GM06990 (cell line): ENCODE data around the gene HMGXB3.
"Not testable (repeated sequence)": the region's sequence is repeated elsewhere in the genome, so short reads cannot be mapped to it uniquely, and the experiment has no call there.

Experiments
- DNase-seq: peaks from one replicate; pipeline ENCODE4 v3.0.0-alpha.2; 2011; ENCODE audit not compliant: insufficient read length; ENCODE audit errors: extremely low read depth
- H3K27me3 ChIP-seq: replicated peaks from 2 replicates; pipeline ENCODE4 v1.6.0; 2011; ENCODE audit warnings: low read length; ENCODE audit not compliant: control insufficient read depth, insufficient read depth
- H3K36me3 ChIP-seq: 2 replicates; pipeline ENCODE4 v1.5.1; 2011; ENCODE audit warnings: low read length; ENCODE audit not compliant: control insufficient read depth, insufficient read depth
- H3K4me3 ChIP-seq: replicated peaks from 2 replicates; pipeline ENCODE4 v1.5.1; 2011; ENCODE audit warnings: low read depth, mild to moderate bottlenecking, control low read depth, low read length
- TF ChIP-seq, protein P1 (sequence below): IDR thresholded peaks from 2 replicates; pipeline ENCODE4 v1.5.1; 2011; ENCODE audit warnings: low read length, control low read depth, mild to moderate bottlenecking, inconsistent platforms; ENCODE audit not compliant: insufficient read depth, poor library complexity, severe bottlenecking

Gene HMGXB3

DNA sequence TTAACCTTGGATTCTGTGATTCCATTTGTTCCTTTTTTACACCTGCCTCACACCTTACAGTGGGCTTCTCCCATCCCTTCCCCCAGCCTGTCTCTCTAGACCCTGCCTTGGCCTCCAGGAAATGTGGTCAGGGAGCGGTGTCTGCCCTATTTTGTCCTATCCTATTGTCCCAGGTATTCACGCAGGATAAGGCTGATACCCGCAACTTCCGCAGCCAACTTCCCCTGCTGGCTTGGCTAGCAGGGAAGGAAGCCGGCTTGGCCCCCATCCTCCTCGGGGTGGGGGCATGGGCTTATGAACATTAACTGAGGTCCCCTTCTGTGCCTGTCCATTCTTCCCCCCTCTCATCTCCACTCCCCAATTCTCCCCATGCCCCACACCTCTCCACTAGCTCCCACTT, 82.3 kb downstream of the HMGXB3 start:
- DNase-seq, result no peak
- H3K4me3 ChIP-seq, result no peak overlapping the region
- H3K36me3 ChIP-seq, result no peaks in the 10 kb centered on the region
- no peaks in the 10 kb centered on the region for H3K27me3 ChIP-seq
- TF ChIP-seq, protein P1, sequence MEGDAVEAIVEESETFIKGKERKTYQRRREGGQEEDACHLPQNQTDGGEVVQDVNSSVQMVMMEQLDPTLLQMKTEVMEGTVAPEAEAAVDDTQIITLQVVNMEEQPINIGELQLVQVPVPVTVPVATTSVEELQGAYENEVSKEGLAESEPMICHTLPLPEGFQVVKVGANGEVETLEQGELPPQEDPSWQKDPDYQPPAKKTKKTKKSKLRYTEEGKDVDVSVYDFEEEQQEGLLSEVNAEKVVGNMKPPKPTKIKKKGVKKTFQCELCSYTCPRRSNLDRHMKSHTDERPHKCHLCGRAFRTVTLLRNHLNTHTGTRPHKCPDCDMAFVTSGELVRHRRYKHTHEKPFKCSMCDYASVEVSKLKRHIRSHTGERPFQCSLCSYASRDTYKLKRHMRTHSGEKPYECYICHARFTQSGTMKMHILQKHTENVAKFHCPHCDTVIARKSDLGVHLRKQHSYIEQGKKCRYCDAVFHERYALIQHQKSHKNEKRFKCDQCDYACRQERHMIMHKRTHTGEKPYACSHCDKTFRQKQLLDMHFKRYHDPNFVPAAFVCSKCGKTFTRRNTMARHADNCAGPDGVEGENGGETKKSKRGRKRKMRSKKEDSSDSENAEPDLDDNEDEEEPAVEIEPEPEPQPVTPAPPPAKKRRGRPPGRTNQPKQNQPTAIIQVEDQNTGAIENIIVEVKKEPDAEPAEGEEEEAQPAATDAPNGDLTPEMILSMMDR, result no peak

DNA sequence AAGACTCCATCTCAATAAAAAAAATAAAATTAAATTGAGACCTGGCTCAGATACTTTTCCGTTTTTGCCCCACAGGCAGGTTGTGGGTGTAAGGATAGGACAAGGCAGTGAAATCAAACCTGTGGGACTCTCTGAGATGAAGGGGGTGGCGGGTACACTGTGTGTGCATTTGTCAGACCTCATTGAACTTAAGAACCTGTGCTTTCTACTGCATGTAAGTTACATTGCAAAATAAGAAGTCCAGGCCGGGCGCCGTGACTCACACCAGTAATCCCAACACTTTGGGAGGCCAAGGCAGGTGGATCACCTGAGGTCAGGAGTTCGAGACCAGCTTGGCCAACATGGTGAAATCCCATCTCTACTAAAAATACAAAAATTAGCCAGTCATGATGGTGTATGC, 84.2 kb downstream of the HMGXB3 start:
- not testable (repeated sequence) for H3K27me3 ChIP-seq, H3K4me3 ChIP-seq, DNase-seq, H3K36me3 ChIP-seq

DNA sequence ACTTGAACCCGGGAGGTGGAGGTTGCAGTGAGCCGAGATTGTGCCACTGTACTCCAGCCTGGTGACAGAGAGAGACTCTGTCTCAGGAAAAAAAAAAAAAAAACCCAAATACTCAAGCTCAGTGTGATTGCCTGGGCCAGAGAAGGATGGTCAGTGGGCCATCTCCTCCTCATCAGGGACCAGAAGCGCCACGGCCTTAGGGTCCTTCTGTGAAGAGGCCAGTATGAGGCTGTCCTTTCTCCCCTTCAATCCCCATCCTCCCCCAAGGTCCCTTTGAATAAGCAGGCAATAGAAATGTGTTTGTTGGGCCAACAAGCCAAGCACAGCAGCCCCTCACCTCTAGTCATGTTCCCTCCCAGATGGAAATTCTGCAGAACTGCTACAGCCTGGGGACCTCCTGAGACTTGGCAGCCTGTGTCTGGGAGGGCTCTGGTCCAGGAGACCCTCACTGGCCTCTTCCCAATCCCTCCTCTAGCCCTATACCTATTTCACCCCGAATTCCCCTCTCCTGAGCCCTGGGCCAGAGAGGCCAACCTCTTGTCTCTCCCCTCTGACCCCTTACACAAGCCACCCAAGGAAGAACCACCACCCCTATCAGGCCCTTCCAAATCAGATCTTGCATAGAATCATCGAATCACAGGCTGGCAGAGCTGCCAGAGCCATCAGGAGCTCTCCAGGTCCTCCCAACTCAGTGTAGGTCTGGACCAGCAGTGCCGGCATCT, 84.8 kb downstream of the HMGXB3 start:
- H3K27me3 ChIP-seq, result no peaks in the 10 kb centered on the region
- H3K36me3 ChIP-seq, result no peaks in the 10 kb centered on the region
- H3K4me3 ChIP-seq, result no peak overlapping the region
- DNase-seq, result no peak
- TF ChIP-seq, protein P1, result no peak

DNA sequence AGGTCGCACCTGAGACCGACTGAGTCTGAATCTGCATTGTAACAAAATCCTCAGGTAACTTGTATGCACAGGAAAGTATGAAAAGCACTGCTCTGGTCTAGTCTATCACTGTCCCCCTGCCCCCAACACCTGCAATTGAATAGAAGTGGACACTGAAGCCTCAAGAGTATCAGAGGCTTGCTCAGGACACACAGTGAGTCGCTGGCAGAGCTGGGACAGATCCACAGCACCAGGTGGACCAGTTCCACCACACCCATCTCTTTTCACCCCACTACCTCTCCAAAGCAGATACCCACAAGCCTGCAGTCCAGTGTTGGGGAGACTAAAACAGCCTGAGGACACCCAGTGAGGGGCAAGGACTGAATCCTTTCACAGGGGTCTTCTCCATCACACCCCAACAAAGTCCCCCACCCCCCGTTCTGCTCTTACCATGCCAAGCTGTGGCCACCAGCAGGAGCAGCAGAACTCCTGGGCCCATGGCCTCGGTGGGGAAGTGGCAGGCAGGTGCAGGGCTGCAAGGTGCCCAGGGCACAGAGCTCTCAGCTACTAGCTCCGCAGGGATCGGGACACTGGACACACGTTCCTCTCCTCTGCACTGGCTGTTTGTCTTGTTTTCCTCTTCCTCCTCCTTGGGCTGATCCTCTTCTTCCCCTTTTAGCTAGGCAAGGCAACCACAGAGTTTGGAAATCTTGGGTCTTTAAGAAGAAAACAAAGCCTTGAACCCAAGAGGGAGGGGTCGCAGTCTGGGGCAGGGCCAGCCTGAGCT, 85.6 kb downstream of the HMGXB3 start, which contains the start of gene CSF1R:
Gene CSF1R, minus strand, starts transcription at position 605 of the 766 bp plus-strand sequence. Its CDS starts 127 bp downstream, at position 478.
- Histone ChIP-seq H3K4me3 (no peak within 1 kb of the TSS), H3K36me3 (no peaks in the 10 kb centered on the region), H3K27me3 (no peaks in the 10 kb centered on the region)
- no peak for DNase-seq
- TF ChIP-seq, protein P1, result no peak

DNA sequence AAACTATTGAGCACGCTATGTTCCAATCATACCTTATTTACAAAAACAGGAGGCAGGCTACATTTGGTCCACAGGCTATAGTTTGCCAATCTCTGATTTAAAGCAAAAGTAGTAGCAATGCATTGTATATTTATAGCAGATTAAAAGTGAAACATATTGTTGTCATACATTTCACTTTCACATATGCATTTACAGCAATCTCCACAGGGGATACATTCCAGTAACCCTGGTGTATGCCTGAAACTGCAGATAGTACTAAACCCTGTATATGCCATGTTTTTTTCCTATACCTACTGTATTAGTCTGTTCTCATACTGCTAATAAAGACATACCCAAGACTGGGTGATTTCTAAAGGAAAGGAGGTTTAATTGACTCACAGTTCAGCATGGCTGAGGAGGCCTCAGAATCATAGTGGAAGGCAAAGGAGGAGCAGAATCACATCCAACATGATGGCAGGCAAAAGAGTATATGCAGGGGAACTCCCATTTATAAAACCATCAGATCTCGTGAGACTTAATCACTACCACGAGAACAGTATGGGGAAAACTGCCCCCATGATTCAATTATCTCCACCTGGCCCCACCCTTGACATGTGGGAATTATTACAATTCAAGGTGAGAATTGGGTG, 91.7 kb downstream of the HMGXB3 start:
- TF ChIP-seq, protein P1, result no peak
- DNase-seq, result no peak

DNA sequence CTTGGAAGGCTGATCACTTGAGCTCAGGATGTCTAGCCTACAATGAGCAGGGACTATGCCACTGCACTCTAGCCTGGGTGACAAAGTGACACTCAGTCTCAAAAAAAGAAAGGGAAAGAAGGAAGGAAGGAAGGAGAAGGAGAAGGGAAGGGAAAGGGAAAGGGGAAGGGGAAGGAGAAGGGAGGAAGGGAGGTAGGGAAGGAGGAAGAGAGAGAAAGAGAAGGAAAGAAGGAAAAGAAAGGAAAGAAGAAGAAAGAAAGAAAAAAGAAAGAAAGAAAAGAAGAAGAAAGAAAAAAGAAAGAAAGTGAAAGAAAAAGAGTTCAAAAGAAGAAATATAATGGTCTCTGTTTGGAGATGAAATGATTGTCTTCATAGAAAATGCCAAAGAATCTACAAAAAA, 96.6 kb downstream of the HMGXB3 start:
- Histone ChIP-seq H3K4me3 (no peak overlapping the region), H3K36me3 (no peaks in the 10 kb centered on the region), H3K27me3 (no peaks in the 10 kb centered on the region)
- TF ChIP-seq, protein P1, result no peak
- DNase-seq, result no peak

More for the DNA sequence above, 91.7 kb downstream of the HMGXB3 start:
- no peak overlapping the region for H3K4me3 ChIP-seq
- no peaks in the 10 kb centered on the region for H3K27me3 ChIP-seq
- H3K36me3 ChIP-seq, result no peaks in the 10 kb centered on the region
